CD4-positive, alpha-beta T cell (primary cell): ENCODE measurements around the gene SCN3B. TPM values are rescaled to one million over a fixed set of nuclear protein-coding genes. Genes with fewer than 3 reads are reported as not detected.

ENCODE experiments used
- ATAC-seq: fragments of 200-7000 bp; cut with Tn5 transposase; one replicate; pipeline ENCODE4 v1.10.0; 2022; ENCODE audit warnings: mild to moderate bottlenecking; ENCODE audit not compliant: poor library complexity
- CTCF ChIA-PET: fragments of 350-600 bp; sonication (Branson Sonifier 250); formaldehyde crosslinking; loops from one replicate; lab custom pipeline; 2021; ENCODE audit warnings: antibody characterized with exemption, inconsistent platforms; lab: Charles Lee
- POLR2A ChIA-PET: fragments of 350-600 bp; sonication (Branson Sonifier 250); formaldehyde crosslinking; loops from one replicate; lab custom pipeline; 2021; ENCODE audit warnings: antibody characterized with exemption, inconsistent platforms; lab: Charles Lee
- DNase-seq, 14 experiments: peaks; one replicate each; pipeline ENCODE4 v3.0.0-alpha.2; 2013 to 2020; ENCODE audit warnings: mixed read lengths in 2 of 14
- H3K27ac ChIP-seq, 2 donors: one replicate each; pipeline versions ENCODE4 v1.5.1 to v1.7.0; 2013; ENCODE audit warnings: low read length in 2 of 2, low read depth in 1 of 2, mild to moderate bottlenecking in 1 of 2
- H3K27me3 ChIP-seq, 2 experiments: 1 replicate in 1 of 2; 2 replicates in 1 of 2; pipeline versions ENCODE4 v1.6.1 to v1.7.0; 2013; ENCODE audit warnings: low read length in 2 of 2, control low read depth in 1 of 2, mild to moderate bottlenecking in 1 of 2, moderate library complexity in 1 of 2; ENCODE audit not compliant: insufficient read depth in 2 of 2, control insufficient read depth in 1 of 2
- H3K36me3 ChIP-seq: one replicate; pipeline ENCODE4 v1.6.1; 2013; ENCODE audit warnings: low read length, control low read depth; ENCODE audit not compliant: insufficient read depth
- H3K4me1 ChIP-seq: one replicate; pipeline ENCODE4 v1.6.1; 2013; ENCODE audit warnings: low read length, control low read depth; ENCODE audit not compliant: insufficient read depth
- H3K4me3 ChIP-seq: one replicate; pipeline ENCODE4 v1.5.1; 2013; ENCODE audit warnings: mild to moderate bottlenecking, low read length, moderate library complexity
- H3K9me3 ChIP-seq, 2 experiments: 1 replicate in 1 of 2; 2 replicates in 1 of 2; pipeline versions ENCODE4 v1.6.1 to v1.7.0; 2013; ENCODE audit warnings: low read length in 2 of 2, mild to moderate bottlenecking in 2 of 2, control low read depth in 1 of 2, moderate library complexity in 1 of 2; ENCODE audit not compliant: control insufficient read depth in 1 of 2, insufficient read depth in 1 of 2
- H3K27ac Mint-ChIP-seq: one replicate; pipeline ENCODE4 v1.8.0; 2020; ENCODE audit warnings: mixed read lengths
- H3K27me3 Mint-ChIP-seq: one replicate; pipeline ENCODE4 v1.8.0; 2021; ENCODE audit warnings: mixed read lengths
- H3K36me3 Mint-ChIP-seq: one replicate; pipeline ENCODE4 v1.8.0; 2021; ENCODE audit warnings: low read depth, mixed read lengths
- H3K4me1 Mint-ChIP-seq: one replicate; pipeline ENCODE4 v1.8.0; 2021; ENCODE audit warnings: low read depth, mixed read lengths
- H3K4me3 Mint-ChIP-seq: one replicate; pipeline ENCODE4 v1.8.0; 2020; ENCODE audit warnings: mild to moderate bottlenecking, mixed read lengths
- H3K9me3 Mint-ChIP-seq: one replicate; pipeline ENCODE4 v1.8.0; 2020; ENCODE audit warnings: mixed read lengths
- intact Hi-C, 2 experiments: fragments of 100-400 bp; cut with DNase I in 1 of 2; cut with micrococcal nuclease in 1 of 2; formaldehyde crosslinking; loops; one replicate each; pipeline versions ENCODE4 v1.15.1 to v1.9.0; 2023 to 2025; cut with DNase I, micrococcal nuclease
- total RNA-seq, 174 experiments: library from RNA in 2 of 174; stranded (reverse) in 2 of 174; gene quantifications; one replicate each; pipeline ENCODE4 v1.2.3 and lab custom pipeline; 2021 to 2026
- TF ChIP-seq, protein P1 (sequence below): fragments of 200-600 bp; IDR thresholded peaks from one replicate; pipeline ENCODE4 v1.8.0; 2022; ENCODE audit warnings: antibody characterized with exemption, mild to moderate bottlenecking

SCN3B gene
- total RNA-seq, 2 experiments from 2014 or later = not detected

DNA sequence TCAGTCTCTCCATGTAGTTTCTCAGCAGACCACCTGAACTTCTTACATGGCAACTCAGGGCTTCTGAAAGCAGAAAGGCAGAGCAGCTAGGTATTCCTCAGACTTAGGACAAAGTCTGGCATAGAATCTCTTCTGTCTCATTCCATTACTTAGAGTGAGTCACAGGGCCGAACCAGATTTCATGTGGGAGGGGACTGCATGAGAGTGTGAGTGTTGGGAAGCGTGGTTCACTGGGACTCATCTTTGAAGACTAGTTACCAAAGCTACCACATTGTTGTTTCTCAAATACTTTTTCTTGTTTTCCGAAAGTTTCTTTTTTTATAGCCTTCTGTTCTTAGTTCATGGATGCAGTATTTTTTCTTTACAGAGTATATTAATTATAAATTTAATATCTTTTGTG lies 36.1 kb upstream of the SCN3B start:
- Mint-ChIP-seq H3K9me3 (no peaks in the 10 kb centered on the region), H3K36me3 (no peaks in the 10 kb centered on the region), H3K27ac (no peak overlapping the region), H3K4me3 (no peak overlapping the region), H3K27me3 (peaks cover 48% of the 10 kb centered on the region), H3K4me1 (no peaks in the 10 kb centered on the region)
- peaks cover 0 to 15% of the 10 kb centered on the region in 2 experiments for H3K27me3 ChIP-seq
- no peaks in the 10 kb centered on the region for H3K9me3 ChIP-seq
- no peak overlapping the region for H3K27ac ChIP-seq
- no peak overlapping the region for H3K4me3 ChIP-seq
- intact Hi-C loops = no loop called here
- CTCF ChIA-PET = no interaction called here
- ATAC-seq (no peak), DNase-seq (no peak)
- H3K4me1 ChIP-seq = no peaks in the 10 kb centered on the region
- no peaks in the 10 kb centered on the region for H3K36me3 ChIP-seq
- TF ChIP-seq, protein P1, sequence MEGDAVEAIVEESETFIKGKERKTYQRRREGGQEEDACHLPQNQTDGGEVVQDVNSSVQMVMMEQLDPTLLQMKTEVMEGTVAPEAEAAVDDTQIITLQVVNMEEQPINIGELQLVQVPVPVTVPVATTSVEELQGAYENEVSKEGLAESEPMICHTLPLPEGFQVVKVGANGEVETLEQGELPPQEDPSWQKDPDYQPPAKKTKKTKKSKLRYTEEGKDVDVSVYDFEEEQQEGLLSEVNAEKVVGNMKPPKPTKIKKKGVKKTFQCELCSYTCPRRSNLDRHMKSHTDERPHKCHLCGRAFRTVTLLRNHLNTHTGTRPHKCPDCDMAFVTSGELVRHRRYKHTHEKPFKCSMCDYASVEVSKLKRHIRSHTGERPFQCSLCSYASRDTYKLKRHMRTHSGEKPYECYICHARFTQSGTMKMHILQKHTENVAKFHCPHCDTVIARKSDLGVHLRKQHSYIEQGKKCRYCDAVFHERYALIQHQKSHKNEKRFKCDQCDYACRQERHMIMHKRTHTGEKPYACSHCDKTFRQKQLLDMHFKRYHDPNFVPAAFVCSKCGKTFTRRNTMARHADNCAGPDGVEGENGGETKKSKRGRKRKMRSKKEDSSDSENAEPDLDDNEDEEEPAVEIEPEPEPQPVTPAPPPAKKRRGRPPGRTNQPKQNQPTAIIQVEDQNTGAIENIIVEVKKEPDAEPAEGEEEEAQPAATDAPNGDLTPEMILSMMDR = no peak
- POLR2A ChIA-PET = interaction anchor here (1.2 kb wide), 1 partner anchor 10 kb away, joined by 3 read pairs; no protein-coding TSS in a partner anchor

DNA sequence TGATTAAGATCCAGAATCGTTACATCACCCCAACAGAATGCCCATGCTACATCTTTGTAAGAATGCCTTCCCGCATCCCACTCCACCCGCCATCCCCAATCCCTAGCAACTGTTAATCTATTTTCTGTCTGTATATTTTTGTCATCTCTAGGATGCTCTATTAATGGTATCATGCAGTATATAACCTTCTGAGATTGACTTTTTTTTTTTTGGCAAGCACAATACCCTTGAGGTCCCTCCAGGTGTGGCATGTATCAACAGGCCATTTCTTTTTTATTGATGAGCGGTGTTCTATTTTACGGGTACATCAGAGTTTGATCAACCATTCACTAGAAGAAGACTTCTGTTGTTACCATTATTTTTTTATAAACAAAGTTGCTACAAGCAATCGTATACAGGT lies 30.2 kb upstream of the SCN3B start:
- Mint-ChIP-seq H3K4me3 (no peak overlapping the region), H3K4me1 (peaks cover 17% of the 10 kb centered on the region), H3K36me3 (no peaks in the 10 kb centered on the region), H3K9me3 (no peaks in the 10 kb centered on the region), H3K27ac (no peak overlapping the region), H3K27me3 (peaks cover 12% of the 10 kb centered on the region)
- Histone ChIP-seq H3K4me3 (no peak overlapping the region), H3K9me3 (no peaks in the 10 kb centered on the region), H3K27ac (no peak overlapping the region), H3K36me3 (no peaks in the 10 kb centered on the region), H3K27me3 (peaks cover 0 to 4% of the 10 kb centered on the region in 2 experiments), H3K4me1 (peaks cover 5% of the 10 kb centered on the region)
- intact Hi-C loops = no loop called here
- TF ChIP-seq, protein P1 = no peak
- ChIA-PET POLR2A (no interaction called here), CTCF (no interaction called here)
- no peak for ATAC-seq
- no peak for DNase-seq

DNA sequence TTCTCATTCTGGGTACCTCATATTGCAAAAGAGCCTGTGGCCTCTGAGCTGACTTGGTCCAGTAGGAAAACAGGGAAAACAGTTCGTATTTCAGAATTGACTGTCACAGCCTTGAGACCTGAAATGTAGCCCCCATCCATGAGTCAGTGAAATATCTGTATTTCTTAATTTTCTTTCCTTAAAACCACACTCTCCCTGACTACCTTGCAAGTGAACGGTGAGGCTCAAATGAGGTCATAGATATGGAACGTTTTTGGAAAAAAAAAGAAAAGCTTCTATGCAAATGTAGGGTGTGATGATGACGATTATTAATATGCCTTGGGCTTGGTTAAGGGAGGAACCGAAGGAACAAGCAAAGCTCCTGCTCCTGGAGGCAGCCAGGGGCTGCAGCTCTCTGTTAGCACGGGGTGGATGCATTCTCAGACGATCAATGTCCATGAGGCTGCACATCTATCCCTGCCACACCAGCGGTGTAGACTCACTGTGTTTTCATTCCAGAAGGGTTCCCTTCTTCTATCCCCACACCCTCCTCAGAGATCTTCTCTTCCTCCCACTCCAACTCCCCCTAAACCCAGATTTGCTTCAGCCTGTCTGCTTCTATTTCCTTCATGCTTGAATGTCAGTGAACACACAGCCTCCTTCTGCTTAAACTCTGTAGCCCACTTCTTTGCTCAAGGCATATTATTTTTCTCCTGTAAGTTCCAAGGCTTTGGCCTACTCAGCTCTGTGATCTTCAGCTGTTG lies 29.2 kb upstream of the SCN3B start:
- Histone ChIP-seq H3K4me3 (no peak overlapping the region), H3K27me3 (peaks cover 0 to 4% of the 10 kb centered on the region in 2 experiments), H3K27ac (no peak overlapping the region), H3K9me3 (no peaks in the 10 kb centered on the region), H3K36me3 (no peaks in the 10 kb centered on the region), H3K4me1 (peaks cover 5% of the 10 kb centered on the region)
- TF ChIP-seq, protein P1 = no peak
- Mint-ChIP-seq H3K36me3 (no peaks in the 10 kb centered on the region), H3K27ac (no peak overlapping the region), H3K27me3 (peaks cover 9% of the 10 kb centered on the region), H3K4me1 (peaks cover 17% of the 10 kb centered on the region), H3K4me3 (no peak overlapping the region), H3K9me3 (no peaks in the 10 kb centered on the region)
- ChIA-PET POLR2A (no interaction called here), CTCF (no interaction called here)
- ATAC-seq (no peak), DNase-seq (no peak)
- intact Hi-C loops = no loop called here
